ENCODE results near the gene AIDA. TPM values are rescaled to one million over a fixed set of nuclear protein-coding genes. Genes with fewer than 3 reads are reported as not detected.

The AIDA gene
- total and polyA plus RNA-seq, 11 donors, result 29.0 to 73.7 (median 46.6) TPM

GRCh38 chr1:222634180-222635013 is 77.9 kb downstream of the AIDA start:
- WGBS, 4 donors, result 42 to 48% (median 46%) methylated on average over 7 of the region's 7 CpGs

GRCh38 chr1:222632749-222633148 is 79.5 kb downstream of the AIDA start:
- H3K4me3 ChIP-seq, result no peak overlapping the region
- DNase-seq, result no peak
- TF ChIP-seq CTCF (IDR thresholded peaks at IDR 0.05), result no peak
- TF ChIP-seq POLR2A (IDR thresholded peaks at IDR 0.05), result no peak
- H3K9me3 ChIP-seq, result no peaks in the 10 kb centered on the region
- no peak overlapping the region for H3K27ac ChIP-seq
- intact Hi-C loops (cut with DNase I), result loop anchor here in 1 of 10 donors (5.0 kb wide), 1 partner anchor 40 kb away; no protein-coding TSS in a partner anchor
- peaks cover 0 to 97% (median 86%) of the 10 kb centered on the region in 9 donors for H3K36me3 ChIP-seq
- ATAC-seq, result no peak
- 74 to 85% (median 79%) methylated on average over 2 of the region's 2 CpGs for WGBS, 4 donors
- no peaks in the 10 kb centered on the region for H3K27me3 ChIP-seq
- H3K4me1 ChIP-seq, result no peaks in the 10 kb centered on the region

More at GRCh38 chr1:222634180-222635013, 77.9 kb downstream of the AIDA start:
- ATAC-seq (peak; percentile 67 to 85 (median 74)), DNase-seq (peak in 2 of 5 donors; percentile 61 to 62)
- Histone ChIP-seq H3K27me3 (no peaks in the 10 kb centered on the region), H3K9me3 (no peaks in the 10 kb centered on the region), H3K36me3 (peaks cover 0 to 97% (median 84%) of the 10 kb centered on the region in 9 donors), H3K27ac (no peak overlapping the region), H3K4me1 (no peaks in the 10 kb centered on the region), H3K4me3 (no peak overlapping the region)
- intact Hi-C loops (cut with DNase I), result loop anchor here in 7 of 10 donors (1.0 to 5.0 kb wide), 3 partner anchors 42 to 170 kb away; no protein-coding TSS in a partner anchor
- TF ChIP-seq POLR2A (IDR thresholded peaks at IDR 0.05) (no peak), CTCF (IDR thresholded peaks at IDR 0.05) (peak; percentile 80 to 92 (median 87))

DNA sequence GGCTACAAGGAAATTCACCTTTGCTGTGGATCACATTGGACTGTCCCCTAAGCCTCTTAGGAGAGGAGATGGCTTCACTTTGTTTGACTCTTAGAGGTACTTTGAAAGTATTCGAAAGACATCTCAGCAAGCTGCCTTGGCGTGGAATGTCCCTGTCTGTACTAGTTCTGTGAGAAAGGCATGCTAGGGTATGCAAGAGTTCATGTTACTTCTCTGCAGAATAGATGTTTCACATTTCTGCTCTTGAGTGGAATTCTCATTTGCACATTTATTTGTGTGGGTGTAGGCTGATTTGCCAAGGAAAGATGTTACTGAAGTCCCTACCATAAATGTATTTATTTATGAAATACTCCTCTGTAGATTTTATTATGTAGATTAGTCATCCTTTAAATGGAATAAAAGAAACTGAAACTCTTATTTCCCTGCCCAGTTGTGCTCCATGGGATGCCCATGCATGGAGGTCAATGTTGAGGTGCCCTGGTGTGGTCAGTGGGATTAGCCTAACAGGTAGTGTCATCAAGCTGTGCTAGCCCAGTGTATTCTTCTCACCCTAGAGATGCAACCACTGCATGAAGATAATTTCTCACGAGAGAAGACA is 80.6 kb downstream of the AIDA start:
- intact Hi-C loops (cut with DNase I), result loop anchor here in 1 of 10 donors (5.0 kb wide), 1 partner anchor 39 kb away; no protein-coding TSS in a partner anchor
- Histone ChIP-seq H3K27ac (no peak overlapping the region), H3K27me3 (no peaks in the 10 kb centered on the region), H3K4me1 (no peaks in the 10 kb centered on the region), H3K36me3 (peaks cover 0 to 98% (median 85%) of the 10 kb centered on the region in 9 donors), H3K4me3 (no peak overlapping the region), H3K9me3 (no peaks in the 10 kb centered on the region)
- no peak for DNase-seq
- TF ChIP-seq CTCF (IDR thresholded peaks at IDR 0.05), result no peak
- no peak for TF ChIP-seq POLR2A (IDR thresholded peaks at IDR 0.05)
- WGBS, 4 donors, result 90 to 94% (median 92%) methylated on average over 3 of the region's 3 CpGs
- no peak for ATAC-seq

Data from heart left ventricle (tissue), 16 donors.